ENCODE results near the gene AK8. TPM values are rescaled to one million over a fixed set of nuclear protein-coding genes. Genes with fewer than 3 reads are reported as not detected.

Gene AK8
- total RNA-seq, 1 experiment from 2014 or later, result 2.5 TPM

DNA sequence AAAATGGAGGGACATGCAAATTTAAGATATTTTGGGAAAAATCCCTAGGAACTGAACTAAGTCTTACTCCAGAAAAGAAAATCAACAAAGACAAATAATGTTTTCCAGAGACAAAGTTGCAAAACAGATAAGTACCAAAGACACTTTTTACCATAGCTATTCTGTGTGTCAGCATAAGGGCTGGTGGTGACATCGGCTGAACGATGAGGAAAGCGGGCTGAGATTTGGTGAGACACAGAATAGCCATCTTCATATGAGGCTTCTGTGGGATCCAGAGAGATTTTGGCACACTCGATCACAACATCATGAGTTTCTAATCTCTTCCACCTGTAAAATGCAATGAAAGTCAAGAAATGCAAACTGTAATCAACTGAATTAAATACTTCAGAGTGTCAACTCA lies 34.0 kb upstream of the AK8 start:
- no peak overlapping the region for H2AFZ ChIP-seq (ENCODE audit: low read depth, low read length, poor library complexity, severe bottlenecking)
- no peak overlapping the region for H3K4me3 ChIP-seq (replicated peaks in 1 of 2; ENCODE audit: low read depth in 1 of 2, low read length in 2 of 2)
- no peak for DNase-seq (ENCODE audit: low read depth, low spot score)
- H3K9ac ChIP-seq (ENCODE audit: low read length), result no peak overlapping the region
- H3K4me2 ChIP-seq (ENCODE audit: low read length), result no peak overlapping the region
- no peaks in the 10 kb centered on the region for H3K27me3 ChIP-seq (ENCODE audit: insufficient read depth, low read length)
- H3K4me1 ChIP-seq (ENCODE audit: control insufficient read depth in 1 of 2, insufficient read depth in 2 of 2, low read length in 2 of 2), result no peaks in the 10 kb centered on the region
- no peak for ATAC-seq
- POLR2A ChIA-PET, result no interaction called here
- peaks cover 12 to 14% of the 10 kb centered on the region in 2 experiments; a peak in 2 of 4 replicates for H3K36me3 ChIP-seq (ENCODE audit: control insufficient read depth in 1 of 2, insufficient read depth in 2 of 2, low read length in 2 of 2)
- BruUV-seq (replicated peaks), result no TSS peak
- TF ChIP-seq, protein P1, sequence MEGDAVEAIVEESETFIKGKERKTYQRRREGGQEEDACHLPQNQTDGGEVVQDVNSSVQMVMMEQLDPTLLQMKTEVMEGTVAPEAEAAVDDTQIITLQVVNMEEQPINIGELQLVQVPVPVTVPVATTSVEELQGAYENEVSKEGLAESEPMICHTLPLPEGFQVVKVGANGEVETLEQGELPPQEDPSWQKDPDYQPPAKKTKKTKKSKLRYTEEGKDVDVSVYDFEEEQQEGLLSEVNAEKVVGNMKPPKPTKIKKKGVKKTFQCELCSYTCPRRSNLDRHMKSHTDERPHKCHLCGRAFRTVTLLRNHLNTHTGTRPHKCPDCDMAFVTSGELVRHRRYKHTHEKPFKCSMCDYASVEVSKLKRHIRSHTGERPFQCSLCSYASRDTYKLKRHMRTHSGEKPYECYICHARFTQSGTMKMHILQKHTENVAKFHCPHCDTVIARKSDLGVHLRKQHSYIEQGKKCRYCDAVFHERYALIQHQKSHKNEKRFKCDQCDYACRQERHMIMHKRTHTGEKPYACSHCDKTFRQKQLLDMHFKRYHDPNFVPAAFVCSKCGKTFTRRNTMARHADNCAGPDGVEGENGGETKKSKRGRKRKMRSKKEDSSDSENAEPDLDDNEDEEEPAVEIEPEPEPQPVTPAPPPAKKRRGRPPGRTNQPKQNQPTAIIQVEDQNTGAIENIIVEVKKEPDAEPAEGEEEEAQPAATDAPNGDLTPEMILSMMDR (IDR thresholded peaks at IDR 0.05 in 2 of 3, conservative IDR thresholded peaks at IDR 0.05 in 1 of 3; ENCODE audit: borderline replicate concordance in 1 of 3, insufficient read depth in 1 of 3, low read depth in 2 of 3, low read length in 2 of 3), result no peak
- TF ChIP-seq, protein P2, sequence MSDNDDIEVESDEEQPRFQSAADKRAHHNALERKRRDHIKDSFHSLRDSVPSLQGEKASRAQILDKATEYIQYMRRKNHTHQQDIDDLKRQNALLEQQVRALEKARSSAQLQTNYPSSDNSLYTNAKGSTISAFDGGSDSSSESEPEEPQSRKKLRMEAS (IDR thresholded peaks at IDR 0.05), result no peak
- no peak for TF ChIP-seq SRF (IDR thresholded peaks at IDR 0.05; ENCODE audit: low read depth)
- TF ChIP-seq RAD21 (IDR thresholded peaks at IDR 0.05; ENCODE audit: low read depth), result no peak
- TF ChIP-seq CEBPB (IDR thresholded peaks at IDR 0.05; ENCODE audit: low read depth), result no peak
- TF ChIP-seq EGR1 (IDR thresholded peaks at IDR 0.05; ENCODE audit: low read depth), result no peak
- TF ChIP-seq ZFX (IDR thresholded peaks at IDR 0.05), result no peak
- TF ChIP-seq JUND (IDR thresholded peaks at IDR 0.05), result no peak
- no peak for TF ChIP-seq POLR2A (IDR thresholded peaks at IDR 0.05; ENCODE audit: borderline replicate concordance, extremely low read depth, insufficient read depth, insufficient read length)
- no peak for TF ChIP-seq TCF7L2 (IDR thresholded peaks at IDR 0.05; ENCODE audit: borderline replicate concordance, extremely low read depth, insufficient read depth, insufficient read length)
- TF ChIP-seq EZH2 (IDR thresholded peaks at IDR 0.05), result no peak
- TF ChIP-seq FOSL1 (IDR thresholded peaks at IDR 0.05; ENCODE audit: low read depth), result no peak
- no peak for TF ChIP-seq SP1 (IDR thresholded peaks at IDR 0.05; ENCODE audit: low read depth)
- TF ChIP-seq POLR2AphosphoS5 (IDR thresholded peaks at IDR 0.05; ENCODE audit: low read depth, low read length), result no peak
- TF ChIP-seq ZNF274 (IDR thresholded peaks at IDR 0.05; ENCODE audit: low read depth, low read length), result no peak
- no peak for TF ChIP-seq ELF1 (IDR thresholded peaks at IDR 0.05; ENCODE audit: borderline replicate concordance, low read depth)
- TF ChIP-seq, protein P3, sequence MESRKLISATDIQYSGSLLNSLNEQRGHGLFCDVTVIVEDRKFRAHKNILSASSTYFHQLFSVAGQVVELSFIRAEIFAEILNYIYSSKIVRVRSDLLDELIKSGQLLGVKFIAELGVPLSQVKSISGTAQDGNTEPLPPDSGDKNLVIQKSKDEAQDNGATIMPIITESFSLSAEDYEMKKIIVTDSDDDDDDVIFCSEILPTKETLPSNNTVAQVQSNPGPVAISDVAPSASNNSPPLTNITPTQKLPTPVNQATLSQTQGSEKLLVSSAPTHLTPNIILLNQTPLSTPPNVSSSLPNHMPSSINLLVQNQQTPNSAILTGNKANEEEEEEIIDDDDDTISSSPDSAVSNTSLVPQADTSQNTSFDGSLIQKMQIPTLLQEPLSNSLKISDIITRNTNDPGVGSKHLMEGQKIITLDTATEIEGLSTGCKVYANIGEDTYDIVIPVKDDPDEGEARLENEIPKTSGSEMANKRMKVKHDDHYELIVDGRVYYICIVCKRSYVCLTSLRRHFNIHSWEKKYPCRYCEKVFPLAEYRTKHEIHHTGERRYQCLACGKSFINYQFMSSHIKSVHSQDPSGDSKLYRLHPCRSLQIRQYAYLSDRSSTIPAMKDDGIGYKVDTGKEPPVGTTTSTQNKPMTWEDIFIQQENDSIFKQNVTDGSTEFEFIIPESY (IDR thresholded peaks at IDR 0.05; ENCODE audit: extremely low read depth, insufficient replicate concordance, low read length), result no peak
- TF ChIP-seq, protein P4, sequence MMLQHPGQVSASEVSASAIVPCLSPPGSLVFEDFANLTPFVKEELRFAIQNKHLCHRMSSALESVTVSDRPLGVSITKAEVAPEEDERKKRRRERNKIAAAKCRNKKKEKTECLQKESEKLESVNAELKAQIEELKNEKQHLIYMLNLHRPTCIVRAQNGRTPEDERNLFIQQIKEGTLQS (IDR thresholded peaks at IDR 0.05), result no peak
- RAD21 ChIA-PET (ENCODE audit: low non-redundant PET in 1 of 2, low total read pairs in 2 of 2, uncharacterized antibody in 2 of 2, unreplicated experiment in 2 of 2), result no interaction called here
- no peaks in the 10 kb centered on the region for H3K9me3 ChIP-seq (ENCODE audit: control insufficient read depth in 1 of 2, insufficient read depth in 1 of 2, low read depth in 1 of 2, low read length in 2 of 2)
- H4K20me1 ChIP-seq (ENCODE audit: insufficient read depth), result no peaks in the 10 kb centered on the region
- CTCF ChIA-PET, result no interaction called here
- H3K27ac ChIP-seq (ENCODE audit: low read depth, low read length), result no peak overlapping the region
- intact Hi-C loops (cut with micrococcal nuclease), result no loop called here
- no peaks in the 10 kb centered on the region for H3K9me2 ChIP-seq (ENCODE audit: insufficient read depth)
- H3K79me2 ChIP-seq (ENCODE audit: insufficient read depth, low read length), result no peaks in the 10 kb centered on the region
